PC-3 (cell line): ENCODE data around the gene STXBP3. TPM values are rescaled to one million over a fixed set of nuclear protein-coding genes. Genes with fewer than 3 reads are reported as not detected.

Source experiments
- ATAC-seq: fragments of 200-7000 bp; cut with Tn5 transposase; 2 replicates; pipeline ENCODE4 v1.9.1; 2020; ENCODE audit warnings: mild to moderate bottlenecking, moderate library complexity
- BruUV-seq: library from RNA; stranded (reverse); fragments of 400-500 nt; replicated peaks from 2 replicates; lab custom pipeline; 2021; lab: Mats Ljungman, UMichigan
- CTCF ChIA-PET: fragments of 300-600 bp; sonication (Branson Sonifier 250); formaldehyde crosslinking; loops from one replicate; lab custom pipeline; 2022; ENCODE audit warnings: antibody characterized with exemption; lab: Charles Lee
- POLR2A ChIA-PET: fragments of 300-600 bp; sonication (Branson Sonifier 250); formaldehyde crosslinking; loops from one replicate; lab custom pipeline; 2022; ENCODE audit warnings: antibody characterized with exemption; ENCODE audit not compliant: unreplicated experiment; lab: Charles Lee
- DNase-seq: peaks from one replicate; pipeline ENCODE4 v3.0.0-alpha.2; 2015
- H2AFZ ChIP-seq: fragments of 300-600 bp; sonication (generic); 2 replicates; pipeline ENCODE4 v1.6.0; 2016; ENCODE audit warnings: antibody characterized with exemption, low read length
- H3F3A ChIP-seq: fragments of 300-600 bp; sonication (generic); one replicate; pipeline ENCODE4 v1.6.0; 2017; ENCODE audit warnings: antibody characterized with exemption, low read length, control low read depth, mild to moderate bottlenecking; ENCODE audit not compliant: unreplicated experiment
- H3K27ac ChIP-seq: fragments of 300-600 bp; sonication (generic); 2 replicates; pipeline ENCODE4 v1.5.1; 2016; ENCODE audit warnings: mild to moderate bottlenecking, low read length
- H3K27me3 ChIP-seq: fragments of 300-600 bp; sonication (generic); 2 replicates; pipeline ENCODE4 v1.6.1; 2016; ENCODE audit warnings: low read length, mixed read lengths
- H3K36me3 ChIP-seq: fragments of 300-600 bp; sonication (generic); 2 replicates; pipeline ENCODE4 v1.6.1; 2016; ENCODE audit warnings: low read depth, mixed run types, low read length, mixed read lengths
- H3K4me1 ChIP-seq: fragments of 300-600 bp; sonication (generic); 2 replicates; pipeline ENCODE4 v1.5.1; 2016; ENCODE audit warnings: low read length; ENCODE audit not compliant: insufficient read depth
- H3K4me2 ChIP-seq: fragments of 300-600 bp; sonication (generic); 2 replicates; pipeline ENCODE4 v1.6.0; 2016; ENCODE audit warnings: low read length
- H3K4me3 ChIP-seq: fragments of 300-600 bp; sonication (generic); 2 replicates; pipeline ENCODE4 v1.5.1; 2016; ENCODE audit warnings: mild to moderate bottlenecking, low read length, mixed read lengths
- H3K79me2 ChIP-seq: fragments of 300-600 bp; sonication (generic); 2 replicates; pipeline ENCODE4 v1.6.1; 2017; ENCODE audit warnings: low read length, mixed read lengths
- H3K9ac ChIP-seq: fragments of 300-600 bp; sonication (generic); 2 replicates; pipeline ENCODE4 v1.6.0; 2016; ENCODE audit warnings: mild to moderate bottlenecking, low read length
- H3K9me2 ChIP-seq: fragments of 300-600 bp; sonication (generic); replicated peaks from 2 replicates; pipeline ENCODE4 v1.6.1; 2016; ENCODE audit warnings: mixed run types, low read length, mixed read lengths
- H3K9me3 ChIP-seq: fragments of 300-600 bp; sonication (generic); 2 replicates; pipeline ENCODE4 v1.6.1; 2016; ENCODE audit warnings: low read length, mixed read lengths
- H4K20me1 ChIP-seq: fragments of 300-600 bp; sonication (generic); 2 replicates; pipeline ENCODE4 v1.6.1; 2016; ENCODE audit warnings: low read length, mixed read lengths
- EZH2 ChIP-seq: fragments of 300-600 bp; sonication (generic); IDR thresholded peaks from one replicate; pipeline ENCODE4 v1.6.1; 2017; ENCODE audit warnings: antibody characterized with exemption, mild to moderate bottlenecking, low read length; ENCODE audit not compliant: unreplicated experiment
- EZH2phosphoT487 ChIP-seq: fragments of 300-600 bp; sonication (generic); IDR thresholded peaks from 2 replicates; pipeline ENCODE4 v1.6.1; 2018; ENCODE audit warnings: mild to moderate bottlenecking, antibody characterized with exemption, low read length, borderline replicate concordance
- intact Hi-C: fragments of 100-400 bp; cut with micrococcal nuclease; formaldehyde crosslinking; loops from 2 replicates; pipeline ENCODE4 v1.9.0; 2023
- total RNA-seq: library from RNA; depleted of rRNA; stranded (reverse); fragments of >200 nt; gene quantifications from 2 replicates; pipeline ENCODE4 v1.2.3, GENCODE V29; 2014
- TF ChIP-seq, protein P1 (sequence below): fragments of 300-600 bp; sonication (generic); conservative IDR thresholded peaks from 2 replicates; pipeline ENCODE4 v1.5.1; 2017; ENCODE audit warnings: antibody characterized with exemption, low read depth, mild to moderate bottlenecking, low read length

STXBP3 gene
- total RNA-seq, 1 experiment from 2014 or later = 17.2 TPM

DNA sequence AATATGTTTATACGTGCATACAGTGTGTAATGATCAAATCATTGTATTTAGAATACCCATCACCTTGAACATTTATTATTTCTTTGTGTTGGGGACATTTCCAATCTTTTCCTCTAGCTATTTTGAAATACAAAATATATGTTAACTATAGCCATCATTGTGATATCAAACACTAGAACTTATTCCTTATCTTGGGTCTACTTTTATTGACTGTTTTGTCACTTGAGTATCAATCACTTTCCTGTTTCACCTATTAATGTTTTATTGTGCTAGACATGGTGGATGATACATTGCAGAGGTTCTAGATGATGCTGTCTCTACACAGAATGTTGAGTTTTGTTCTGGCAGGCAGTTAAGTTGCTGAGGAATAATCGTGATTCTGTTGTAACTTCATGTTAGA lies 45.9 kb downstream of the STXBP3 start:
- no peak overlapping the region for H2AFZ ChIP-seq
- H3K4me3 ChIP-seq = no peak overlapping the region
- H3K27me3 ChIP-seq = no peaks in the 10 kb centered on the region
- ChIA-PET CTCF (no interaction called here), POLR2A (no interaction called here)
- no TSS peak for BruUV-seq
- intact Hi-C loops = no loop called here
- H3K4me2 ChIP-seq = no peak overlapping the region
- H3K9me2 ChIP-seq = no peaks in the 10 kb centered on the region
- no peaks in the 10 kb centered on the region for H3K79me2 ChIP-seq
- H3K27ac ChIP-seq = no peak overlapping the region
- H3K36me3 ChIP-seq = peaks cover 29% of the 10 kb centered on the region
- H3K9me3 ChIP-seq = 0 out of 2 replicates have a peak, but pooled peaks cover 5% of the 10 kb centered on the region
- H3K4me1 ChIP-seq = no peaks in the 10 kb centered on the region
- no peak overlapping the region for H3K9ac ChIP-seq
- H3F3A ChIP-seq = no peaks in the 10 kb centered on the region
- DNase-seq (no peak), ATAC-seq (no peak)
- no peak for TF ChIP-seq EZH2
- TF ChIP-seq, protein P1, sequence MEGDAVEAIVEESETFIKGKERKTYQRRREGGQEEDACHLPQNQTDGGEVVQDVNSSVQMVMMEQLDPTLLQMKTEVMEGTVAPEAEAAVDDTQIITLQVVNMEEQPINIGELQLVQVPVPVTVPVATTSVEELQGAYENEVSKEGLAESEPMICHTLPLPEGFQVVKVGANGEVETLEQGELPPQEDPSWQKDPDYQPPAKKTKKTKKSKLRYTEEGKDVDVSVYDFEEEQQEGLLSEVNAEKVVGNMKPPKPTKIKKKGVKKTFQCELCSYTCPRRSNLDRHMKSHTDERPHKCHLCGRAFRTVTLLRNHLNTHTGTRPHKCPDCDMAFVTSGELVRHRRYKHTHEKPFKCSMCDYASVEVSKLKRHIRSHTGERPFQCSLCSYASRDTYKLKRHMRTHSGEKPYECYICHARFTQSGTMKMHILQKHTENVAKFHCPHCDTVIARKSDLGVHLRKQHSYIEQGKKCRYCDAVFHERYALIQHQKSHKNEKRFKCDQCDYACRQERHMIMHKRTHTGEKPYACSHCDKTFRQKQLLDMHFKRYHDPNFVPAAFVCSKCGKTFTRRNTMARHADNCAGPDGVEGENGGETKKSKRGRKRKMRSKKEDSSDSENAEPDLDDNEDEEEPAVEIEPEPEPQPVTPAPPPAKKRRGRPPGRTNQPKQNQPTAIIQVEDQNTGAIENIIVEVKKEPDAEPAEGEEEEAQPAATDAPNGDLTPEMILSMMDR = no peak
- TF ChIP-seq EZH2phosphoT487 = no peak
- no peaks in the 10 kb centered on the region for H4K20me1 ChIP-seq

DNA sequence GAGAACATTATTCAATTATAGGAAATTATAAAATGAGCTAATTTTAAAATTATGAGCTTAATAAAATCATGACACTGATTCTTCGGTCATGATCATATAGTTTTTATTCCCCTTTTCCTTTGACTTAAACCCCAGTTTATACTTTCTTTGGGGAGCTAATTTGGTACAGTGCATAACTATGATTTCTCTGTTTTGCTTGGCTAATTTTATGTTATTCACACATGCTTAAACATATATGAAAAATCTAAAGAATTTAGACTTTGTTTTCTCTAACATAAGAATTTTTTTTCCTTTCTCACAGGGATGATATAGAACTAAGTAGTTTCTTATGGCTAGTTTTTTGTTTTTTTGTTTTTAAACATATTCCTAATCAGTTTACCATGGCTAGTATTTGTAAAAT lies 52.5 kb downstream of the STXBP3 start:
- TF ChIP-seq EZH2phosphoT487 (no peak), EZH2 (no peak)
- TF ChIP-seq, protein P1 = no peak
- H2AFZ ChIP-seq = no peak overlapping the region
- no TSS peak for BruUV-seq
- H3K27me3 ChIP-seq = no peaks in the 10 kb centered on the region
- no peak overlapping the region for H3K27ac ChIP-seq
- H3K4me1 ChIP-seq = no peaks in the 10 kb centered on the region
- POLR2A ChIA-PET = interaction anchor here (0.7 kb wide), 1 partner anchor 38 kb away, joined by 8 read pairs; no protein-coding TSS in a partner anchor
- no peaks in the 10 kb centered on the region for H3K9me2 ChIP-seq
- DNase-seq (no peak), ATAC-seq (no peak; the same call in 1 of the 2 replicates)
- H3K9me3 ChIP-seq = no peaks in the 10 kb centered on the region
- peaks cover 28% of the 10 kb centered on the region; the same call in 1 of the 2 replicates for H3K36me3 ChIP-seq
- no peaks in the 10 kb centered on the region for H3F3A ChIP-seq
- H4K20me1 ChIP-seq = no peaks in the 10 kb centered on the region
- no peaks in the 10 kb centered on the region for H3K79me2 ChIP-seq
- no peak overlapping the region for H3K4me2 ChIP-seq
- H3K4me3 ChIP-seq = no peak overlapping the region
- intact Hi-C loops = no loop called here
- CTCF ChIA-PET = no interaction called here
- no peak overlapping the region for H3K9ac ChIP-seq

DNA sequence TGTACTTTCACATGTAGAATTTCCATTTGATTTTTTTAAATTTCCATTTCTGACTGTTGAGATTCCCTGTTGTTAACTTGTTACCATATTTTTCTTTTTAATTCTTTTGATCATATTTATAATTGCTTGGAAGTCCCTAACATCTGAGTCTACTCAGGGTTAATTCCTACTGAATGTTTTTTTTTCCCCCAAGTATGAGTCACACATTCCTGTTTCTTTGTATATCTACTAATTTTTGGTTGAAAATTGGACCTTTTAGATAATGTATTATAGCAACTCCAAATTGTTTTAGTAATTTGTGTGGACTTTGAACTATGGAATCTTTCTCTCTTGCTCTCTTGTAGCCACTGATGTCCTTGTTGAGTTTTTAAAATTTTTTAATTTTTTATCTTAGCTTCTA lies 54.6 kb downstream of the STXBP3 start:
- H3F3A ChIP-seq = no peaks in the 10 kb centered on the region
- no peaks in the 10 kb centered on the region for H3K9me3 ChIP-seq
- ChIA-PET POLR2A (interaction anchor here (0.6 kb wide), 1 partner anchor 109 kb away, joined by 3 read pairs; the partner anchor contains the start of gene PRPF38B), CTCF (no interaction called here)
- no peak overlapping the region for H3K9ac ChIP-seq
- no peaks in the 10 kb centered on the region for H3K27me3 ChIP-seq
- H4K20me1 ChIP-seq = no peaks in the 10 kb centered on the region
- ATAC-seq = no peak
- peaks cover 25% of the 10 kb centered on the region; the same call in 1 of the 2 replicates for H3K36me3 ChIP-seq
- H3K9me2 ChIP-seq = no peaks in the 10 kb centered on the region
- no peak for TF ChIP-seq EZH2phosphoT487
- TF ChIP-seq, protein P1 = no peak
- no peak for TF ChIP-seq EZH2
- no peaks in the 10 kb centered on the region for H3K4me1 ChIP-seq
- BruUV-seq = no TSS peak
- H3K4me2 ChIP-seq = no peak overlapping the region
- no peak overlapping the region for H3K4me3 ChIP-seq
- H3K79me2 ChIP-seq = no peaks in the 10 kb centered on the region
- no peak overlapping the region for H3K27ac ChIP-seq
- no peak overlapping the region for H2AFZ ChIP-seq
- intact Hi-C loops = no loop called here
- DNase-seq = no peak
